ENCODE data around the gene B2M.

DNA sequence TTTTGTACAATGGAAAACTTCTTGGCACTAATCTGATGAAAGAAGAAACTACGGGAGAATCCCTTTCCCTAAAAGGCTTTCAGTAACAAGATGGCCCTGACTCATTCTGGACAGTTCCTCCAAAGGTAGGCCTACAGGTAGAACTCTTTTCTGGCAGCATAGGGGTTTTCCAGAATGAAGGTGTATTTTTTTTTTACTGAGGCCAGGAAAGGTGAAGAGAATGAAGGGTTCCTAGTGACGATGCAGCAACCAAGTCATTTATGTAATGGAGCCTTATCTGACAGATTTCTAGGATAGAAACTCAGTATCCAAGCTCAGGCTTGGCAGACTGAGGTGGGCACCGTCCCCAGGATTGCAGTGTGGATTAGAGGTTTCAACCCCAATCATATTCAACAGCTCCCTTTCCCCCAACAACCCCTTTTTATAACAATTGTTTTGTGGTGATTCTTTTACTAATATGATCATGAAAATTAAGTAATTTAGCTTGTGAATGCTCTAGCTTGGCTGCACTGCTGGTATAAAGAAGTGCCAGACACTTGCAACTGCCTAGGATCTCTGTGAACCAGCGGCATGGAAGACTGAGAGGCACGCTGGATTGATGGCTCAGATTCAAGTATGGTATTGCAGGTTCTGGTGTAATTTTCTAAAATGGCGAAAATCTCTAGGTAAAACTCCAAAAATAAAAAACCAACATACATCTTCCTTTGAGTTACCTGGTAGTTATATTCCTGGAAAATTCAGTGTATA lies 16.3 kb downstream of the B2M start:
- TF ChIP-seq RBBP5 (IDR thresholded peaks at IDR 0.05; ENCODE audit: borderline replicate concordance, low read depth, low read length) = no peak
- TF ChIP-seq, protein P1, sequence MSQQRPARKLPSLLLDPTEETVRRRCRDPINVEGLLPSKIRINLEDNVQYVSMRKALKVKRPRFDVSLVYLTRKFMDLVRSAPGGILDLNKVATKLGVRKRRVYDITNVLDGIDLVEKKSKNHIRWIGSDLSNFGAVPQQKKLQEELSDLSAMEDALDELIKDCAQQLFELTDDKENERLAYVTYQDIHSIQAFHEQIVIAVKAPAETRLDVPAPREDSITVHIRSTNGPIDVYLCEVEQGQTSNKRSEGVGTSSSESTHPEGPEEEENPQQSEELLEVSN (IDR thresholded peaks at IDR 0.05) = no peak
- TF ChIP-seq, protein P2, sequence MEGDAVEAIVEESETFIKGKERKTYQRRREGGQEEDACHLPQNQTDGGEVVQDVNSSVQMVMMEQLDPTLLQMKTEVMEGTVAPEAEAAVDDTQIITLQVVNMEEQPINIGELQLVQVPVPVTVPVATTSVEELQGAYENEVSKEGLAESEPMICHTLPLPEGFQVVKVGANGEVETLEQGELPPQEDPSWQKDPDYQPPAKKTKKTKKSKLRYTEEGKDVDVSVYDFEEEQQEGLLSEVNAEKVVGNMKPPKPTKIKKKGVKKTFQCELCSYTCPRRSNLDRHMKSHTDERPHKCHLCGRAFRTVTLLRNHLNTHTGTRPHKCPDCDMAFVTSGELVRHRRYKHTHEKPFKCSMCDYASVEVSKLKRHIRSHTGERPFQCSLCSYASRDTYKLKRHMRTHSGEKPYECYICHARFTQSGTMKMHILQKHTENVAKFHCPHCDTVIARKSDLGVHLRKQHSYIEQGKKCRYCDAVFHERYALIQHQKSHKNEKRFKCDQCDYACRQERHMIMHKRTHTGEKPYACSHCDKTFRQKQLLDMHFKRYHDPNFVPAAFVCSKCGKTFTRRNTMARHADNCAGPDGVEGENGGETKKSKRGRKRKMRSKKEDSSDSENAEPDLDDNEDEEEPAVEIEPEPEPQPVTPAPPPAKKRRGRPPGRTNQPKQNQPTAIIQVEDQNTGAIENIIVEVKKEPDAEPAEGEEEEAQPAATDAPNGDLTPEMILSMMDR (IDR thresholded peaks at IDR 0.05; ENCODE audit: control extremely low read depth in 1 of 3, insufficient read depth in 1 of 3, low read depth in 1 of 3, low read length in 3 of 3) = no peak
- TF ChIP-seq CEBPB (IDR thresholded peaks at IDR 0.05; ENCODE audit: low read depth, low read length) = no peak
- TF ChIP-seq, protein P3, sequence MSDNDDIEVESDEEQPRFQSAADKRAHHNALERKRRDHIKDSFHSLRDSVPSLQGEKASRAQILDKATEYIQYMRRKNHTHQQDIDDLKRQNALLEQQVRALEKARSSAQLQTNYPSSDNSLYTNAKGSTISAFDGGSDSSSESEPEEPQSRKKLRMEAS (IDR thresholded peaks at IDR 0.05) = no peak
- TF ChIP-seq POLR2A (IDR thresholded peaks at IDR 0.05; ENCODE audit: control extremely low read depth in 1 of 2, low read depth in 2 of 2, low read length in 2 of 2) = no peak
- TF ChIP-seq CBX5 (IDR thresholded peaks at IDR 0.05; ENCODE audit: low read depth, low read length) = no peak
- TF ChIP-seq SP1 (IDR thresholded peaks at IDR 0.05; ENCODE audit: low read depth, low read length) = no peak

Data from H1 (cell line).